Measurements from ENCODE around the gene KIF1A. TPM values are rescaled to one million over a fixed set of nuclear protein-coding genes. Genes with fewer than 3 reads are reported as not detected.

Gene KIF1A
- total RNA-seq, 2 donors from 2014 or later = 18.9 to 55.8 TPM

DNA sequence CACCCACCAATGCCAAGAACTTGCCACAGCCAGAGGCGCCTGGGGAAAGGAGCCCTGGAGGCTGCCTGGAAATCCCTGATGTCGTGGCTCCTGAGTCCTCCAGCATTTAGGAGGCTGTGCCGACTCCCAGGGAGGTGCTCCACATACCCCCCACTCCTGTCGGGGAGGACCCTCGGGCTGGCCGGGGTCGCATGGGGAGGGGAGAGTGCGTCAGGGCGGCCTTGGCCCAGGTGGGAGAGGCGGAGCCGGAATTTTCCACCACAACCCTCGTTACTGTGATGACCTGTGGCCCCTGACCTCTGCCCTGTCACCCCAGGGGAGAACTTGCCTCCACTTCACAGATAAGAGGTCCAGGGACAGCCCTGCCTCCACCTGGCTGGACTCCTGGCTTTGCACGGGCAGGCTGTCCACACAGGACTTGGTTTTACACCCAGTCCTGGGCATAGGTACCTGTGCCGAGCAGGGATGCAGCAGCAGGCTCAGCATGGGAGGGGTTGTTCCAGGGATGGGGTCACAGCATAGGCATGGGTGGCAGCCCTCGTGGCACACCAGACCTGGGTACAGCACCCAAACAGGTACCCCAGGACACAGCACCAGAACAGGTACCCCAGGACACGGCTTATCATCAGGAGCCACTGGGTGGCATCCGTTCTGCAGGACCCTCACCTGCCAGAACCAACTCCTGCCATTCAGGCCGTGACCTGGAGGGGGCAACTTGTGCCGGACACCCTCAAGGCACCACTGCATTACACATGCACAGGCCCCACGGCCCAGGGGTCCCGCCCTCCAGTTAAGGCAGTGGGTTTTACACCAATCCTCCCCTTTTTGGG, 36.3 kb upstream of the KIF1A start:
- intact Hi-C loops (cut with DNase I) = no loop called here
- TF ChIP-seq, protein P1, sequence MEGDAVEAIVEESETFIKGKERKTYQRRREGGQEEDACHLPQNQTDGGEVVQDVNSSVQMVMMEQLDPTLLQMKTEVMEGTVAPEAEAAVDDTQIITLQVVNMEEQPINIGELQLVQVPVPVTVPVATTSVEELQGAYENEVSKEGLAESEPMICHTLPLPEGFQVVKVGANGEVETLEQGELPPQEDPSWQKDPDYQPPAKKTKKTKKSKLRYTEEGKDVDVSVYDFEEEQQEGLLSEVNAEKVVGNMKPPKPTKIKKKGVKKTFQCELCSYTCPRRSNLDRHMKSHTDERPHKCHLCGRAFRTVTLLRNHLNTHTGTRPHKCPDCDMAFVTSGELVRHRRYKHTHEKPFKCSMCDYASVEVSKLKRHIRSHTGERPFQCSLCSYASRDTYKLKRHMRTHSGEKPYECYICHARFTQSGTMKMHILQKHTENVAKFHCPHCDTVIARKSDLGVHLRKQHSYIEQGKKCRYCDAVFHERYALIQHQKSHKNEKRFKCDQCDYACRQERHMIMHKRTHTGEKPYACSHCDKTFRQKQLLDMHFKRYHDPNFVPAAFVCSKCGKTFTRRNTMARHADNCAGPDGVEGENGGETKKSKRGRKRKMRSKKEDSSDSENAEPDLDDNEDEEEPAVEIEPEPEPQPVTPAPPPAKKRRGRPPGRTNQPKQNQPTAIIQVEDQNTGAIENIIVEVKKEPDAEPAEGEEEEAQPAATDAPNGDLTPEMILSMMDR (IDR thresholded peaks at IDR 0.05) = no peak
- TF ChIP-seq POLR2A (IDR thresholded peaks at IDR 0.05) (no peak), POLR2AphosphoS5 (IDR thresholded peaks at IDR 0.05) (no peak)
- Histone ChIP-seq H3K9me3 (no peaks in the 10 kb centered on the region), H3K4me1 (replicated peaks) (no peaks in the 10 kb centered on the region), H3K4me3 (no peak overlapping the region), H3K36me3 (no peaks in the 10 kb centered on the region), H3K27me3 (replicated peaks; ENCODE audit: insufficient read depth) (no peaks in the 10 kb centered on the region), H3K27ac (no peak overlapping the region)
- WGBS = 77% methylated on average over 20 of the region's 21 CpGs
- DNase-seq (ENCODE audit: low spot score) = no peak

DNA sequence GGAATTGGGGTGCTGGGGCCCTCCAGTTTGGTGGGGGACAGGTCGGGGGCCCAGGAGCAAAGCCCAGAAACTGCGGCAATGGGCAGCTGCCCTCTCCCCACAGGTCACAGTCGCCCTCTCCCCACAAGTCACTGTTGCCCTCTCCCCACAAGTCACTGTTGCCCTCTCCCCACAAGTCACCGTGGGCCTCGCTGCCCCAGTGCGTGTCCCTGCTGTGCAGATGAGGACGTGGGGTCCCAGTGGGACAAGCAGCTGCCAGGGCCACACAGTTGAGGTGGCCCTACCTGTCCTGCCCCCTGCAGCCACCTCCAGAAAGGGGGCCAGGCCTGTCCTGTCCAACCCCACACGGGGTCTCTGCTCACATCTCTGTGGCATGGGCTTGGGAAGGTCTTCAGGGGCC, 35.7 kb upstream of the KIF1A start:
- Histone ChIP-seq H3K27me3 (replicated peaks; ENCODE audit: insufficient read depth) (no peaks in the 10 kb centered on the region), H3K4me1 (replicated peaks) (no peaks in the 10 kb centered on the region), H3K4me3 (no peak overlapping the region), H3K27ac (no peak overlapping the region), H3K9me3 (no peaks in the 10 kb centered on the region), H3K36me3 (no peaks in the 10 kb centered on the region)
- intact Hi-C loops (cut with DNase I) = no loop called here
- no peak for DNase-seq (ENCODE audit: low spot score)
- 93% methylated on average over 4 of the region's 8 CpGs for WGBS
- TF ChIP-seq POLR2A (IDR thresholded peaks at IDR 0.05) (no peak), POLR2AphosphoS5 (IDR thresholded peaks at IDR 0.05) (no peak)
- TF ChIP-seq, protein P1 (IDR thresholded peaks at IDR 0.05) = no peak

DNA sequence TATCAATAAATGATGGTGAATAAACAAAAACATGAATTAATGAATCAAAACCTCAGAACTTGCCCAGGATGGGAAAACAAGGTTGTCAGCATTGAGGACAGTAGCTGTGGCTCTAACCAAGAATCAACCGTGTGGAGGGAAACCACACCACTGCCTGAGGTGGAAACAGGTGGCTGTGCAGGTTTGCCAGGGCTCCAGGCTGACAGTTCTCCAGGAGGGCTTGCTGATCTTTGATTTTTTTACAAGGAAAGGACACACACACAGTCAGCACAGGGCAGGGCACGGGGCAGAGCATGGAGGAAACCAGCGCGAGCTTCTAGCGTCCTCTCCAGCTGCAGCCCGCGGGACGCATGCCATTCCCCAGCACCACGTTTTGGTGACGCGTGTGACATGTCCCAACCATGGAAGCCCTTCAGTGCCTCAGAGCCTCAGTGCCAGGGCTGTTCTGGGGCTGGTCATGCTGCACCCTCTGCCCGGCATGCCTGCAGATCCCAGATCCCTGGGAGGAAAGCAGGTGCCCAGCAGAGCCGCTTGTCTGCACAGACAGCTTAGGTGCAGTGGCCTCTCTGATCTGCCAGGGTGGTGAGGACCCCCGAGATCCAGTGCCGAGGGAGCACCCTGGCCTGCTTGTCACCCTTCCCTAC, 32.8 kb upstream of the KIF1A start:
- Histone ChIP-seq H3K36me3 (no peaks in the 10 kb centered on the region), H3K4me1 (replicated peaks) (no peaks in the 10 kb centered on the region), H3K27me3 (replicated peaks; ENCODE audit: insufficient read depth) (no peaks in the 10 kb centered on the region), H3K27ac (no peak overlapping the region), H3K4me3 (no peak overlapping the region), H3K9me3 (no peaks in the 10 kb centered on the region)
- TF ChIP-seq, protein P1 (IDR thresholded peaks at IDR 0.05) = no peak
- TF ChIP-seq POLR2AphosphoS5 (IDR thresholded peaks at IDR 0.05) (no peak), POLR2A (IDR thresholded peaks at IDR 0.05) (no peak)
- 84% methylated on average over 15 of the region's 15 CpGs for WGBS
- DNase-seq (ENCODE audit: low spot score) = no peak
- intact Hi-C loops (cut with DNase I) = loop anchor here (5.0 kb wide), 1 partner anchor 805 kb away; no protein-coding TSS in a partner anchor

DNA sequence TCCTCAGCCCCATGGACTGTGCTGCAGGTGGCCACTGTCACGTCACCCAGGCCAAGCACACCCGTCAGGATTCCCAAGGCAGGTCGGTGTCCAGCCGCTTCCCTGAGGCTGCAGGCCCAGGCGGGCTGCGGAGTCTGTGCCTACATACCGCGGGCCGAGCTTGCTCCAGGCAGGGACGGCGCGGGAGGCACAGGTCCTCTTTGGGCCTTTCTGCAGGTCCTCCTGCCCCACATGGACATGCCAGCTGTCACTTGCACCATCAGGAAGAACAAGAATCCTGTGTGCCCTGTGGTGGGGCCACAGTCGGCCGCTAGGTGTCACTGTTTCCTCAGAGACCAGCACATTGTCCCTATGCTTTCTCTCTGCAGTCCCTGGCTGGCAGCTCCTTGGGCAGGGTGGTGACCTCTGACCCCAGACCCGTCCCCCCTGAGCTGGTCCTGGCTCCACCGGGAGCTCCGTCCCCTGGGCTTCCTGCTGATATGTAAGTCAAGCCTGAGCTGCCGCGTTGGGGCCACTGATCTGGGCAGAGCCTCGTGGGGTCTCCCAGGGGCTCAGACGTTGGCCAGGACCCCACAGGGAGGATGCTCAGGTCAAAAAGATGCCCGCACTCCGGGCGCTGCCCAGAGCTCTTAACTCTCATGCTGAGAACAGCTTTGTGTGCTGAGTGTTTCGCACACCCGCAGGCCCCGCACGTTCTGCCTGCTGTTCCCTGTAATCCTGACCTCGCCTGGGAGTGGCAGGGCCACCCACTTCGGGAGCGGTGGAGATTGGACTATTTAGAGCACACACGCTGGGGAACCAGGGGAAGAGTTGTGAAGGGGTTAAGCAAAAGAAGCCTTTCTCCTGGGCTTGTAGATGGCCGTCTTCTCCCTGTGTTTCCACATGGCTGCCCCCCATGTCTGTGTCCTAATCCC, 31.3 kb upstream of the KIF1A start:
- TF ChIP-seq, protein P1 (IDR thresholded peaks at IDR 0.05) = peak; percentile 94 to 98 (median 95)
- TF ChIP-seq POLR2AphosphoS5 (IDR thresholded peaks at IDR 0.05) = peak; percentile 53
- TF ChIP-seq POLR2A (IDR thresholded peaks at IDR 0.05) = no peak
- no peak overlapping the region for H3K4me3 ChIP-seq
- H3K4me1 ChIP-seq (replicated peaks) = no peaks in the 10 kb centered on the region
- no peaks in the 10 kb centered on the region for H3K27me3 ChIP-seq (replicated peaks; ENCODE audit: insufficient read depth)
- no peaks in the 10 kb centered on the region for H3K36me3 ChIP-seq
- no peak overlapping the region for H3K27ac ChIP-seq
- DNase-seq (ENCODE audit: low spot score) = peak; percentile 85
- no peaks in the 10 kb centered on the region for H3K9me3 ChIP-seq
- WGBS = 40% methylated on average over 33 of the region's 33 CpGs
- intact Hi-C loops (cut with DNase I) = loop anchor here (5.0 kb wide), 1 partner anchor 806 kb away; no protein-coding TSS in a partner anchor
